Cardiac septum (tissue), 1 donor: ENCODE measurements around the gene NCSTN. TPM values are rescaled to one million over a fixed set of nuclear protein-coding genes. Genes with fewer than 3 reads are reported as not detected.
A peak's percentile ranks its signal among the peaks of the same experiment; 100 is the strongest.

Source experiments
- DNase-seq: peaks from one replicate; pipeline ENCODE4 v3.0.0-alpha.2; 2020; ENCODE audit warnings: low spot score
- intact Hi-C: fragments of 100-400 bp; cut with DNase I; formaldehyde crosslinking; loops from one replicate; pipeline ENCODE4 v1.14.0; 2022
- long read RNA-seq: library from polyadenylated mRNA; unstranded; transcript quantifications from one replicate; pipeline ENCODE4 v2.0.0, GENCODE V29; 2021
- total RNA-seq: library from RNA; stranded (reverse); fragmentation: NEBNext Ultra II Directional; extraction: Animal tissue kit (Norgen Biotek cat#: 25700); gene quantifications from one replicate; pipeline ENCODE4 v1.2.1, GENCODE V29; 2021
- donor health status: DM: no; HTN: no; CAD: no.

The NCSTN gene
- 53.7 TPM for total RNA-seq
- long read RNA-seq, transcript NCSTN-201 (17 exons, 2,936 nt), result major isoform, 17 of 29 reads
- long read RNA-seq, partial matches to known transcripts, result 9 of 29 reads
- long read RNA-seq, other reads (novel, unspliced or antisense), result 2 of 29 reads

DNA sequence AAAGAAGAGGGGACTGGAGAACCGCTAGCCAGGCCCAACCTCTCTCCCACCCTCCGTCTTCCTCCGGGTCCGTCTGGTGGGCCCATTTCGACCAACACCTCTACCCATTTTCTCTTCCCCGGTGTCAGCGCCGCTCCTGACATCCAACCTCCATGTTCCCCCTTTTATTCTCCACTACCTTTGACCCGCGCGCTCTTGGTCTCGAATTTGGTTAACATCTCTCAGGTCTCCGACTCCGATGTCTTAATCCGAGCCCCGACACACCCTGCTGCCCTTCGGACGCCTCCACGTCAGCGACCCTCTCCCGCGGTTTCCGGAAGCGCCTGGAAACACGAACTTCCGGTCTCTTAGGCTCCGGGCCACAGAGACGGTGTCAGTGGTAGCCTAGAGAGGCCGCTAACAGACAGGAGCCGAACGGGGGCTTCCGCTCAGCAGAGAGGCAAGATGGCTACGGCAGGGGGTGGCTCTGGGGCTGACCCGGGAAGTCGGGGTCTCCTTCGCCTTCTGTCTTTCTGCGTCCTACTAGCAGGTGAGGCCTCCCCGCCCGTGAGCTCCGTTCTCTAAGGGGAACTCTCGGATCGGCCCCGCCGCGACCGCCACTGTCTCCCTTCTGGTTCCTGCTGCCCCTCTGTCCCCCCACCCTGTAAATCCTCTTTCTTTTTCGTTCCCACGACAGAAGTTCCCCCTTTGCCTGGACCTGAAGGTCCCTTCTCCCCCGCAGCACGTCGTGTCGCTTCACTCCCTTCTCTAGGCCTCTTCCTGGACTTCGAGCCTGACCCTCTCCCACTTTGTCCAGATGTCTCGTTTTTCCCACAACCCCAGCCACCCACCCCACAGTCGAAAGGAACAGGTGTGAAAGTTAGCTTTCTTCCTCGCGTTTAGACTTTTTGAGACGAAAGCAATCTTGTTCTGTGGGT is at the start of gene NCSTN, which contains the start of gene COPA:
NCSTN (plus strand) TSS at position 431 of the 917 bp plus-strand sequence; CDS start at position 445, 14 bp downstream.
COPA (minus strand) TSS at position 298 of the 917 bp plus-strand sequence; CDS start at position 218, 80 bp downstream.
- peak; percentile 95 for DNase-seq
- intact Hi-C loops, result loop anchor here (2.0 kb wide), 1 partner anchor 80 kb away; the partner anchor contains the start of gene DCAF8

DNA sequence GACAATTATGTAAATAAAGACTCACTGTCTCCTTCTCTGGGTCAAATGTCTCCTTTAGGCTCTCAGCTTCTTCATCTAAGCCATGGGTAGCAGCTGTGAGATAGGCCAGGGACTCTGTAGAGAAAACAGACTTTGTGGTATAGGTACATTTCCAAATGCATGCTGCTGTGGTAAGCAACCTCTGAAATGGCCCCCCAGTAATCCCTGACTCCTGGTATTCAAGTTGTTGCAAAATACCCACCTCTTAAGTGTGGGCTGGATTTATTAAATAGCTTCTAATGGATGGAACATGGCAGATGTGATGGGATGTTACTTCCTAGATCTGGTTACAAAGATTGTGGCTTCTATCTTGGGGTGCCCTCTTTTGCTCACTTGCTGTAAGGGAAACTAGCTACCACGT is 47.1 kb upstream of the NCSTN start:
- intact Hi-C loops, result no loop called here
- no peak for DNase-seq

DNA sequence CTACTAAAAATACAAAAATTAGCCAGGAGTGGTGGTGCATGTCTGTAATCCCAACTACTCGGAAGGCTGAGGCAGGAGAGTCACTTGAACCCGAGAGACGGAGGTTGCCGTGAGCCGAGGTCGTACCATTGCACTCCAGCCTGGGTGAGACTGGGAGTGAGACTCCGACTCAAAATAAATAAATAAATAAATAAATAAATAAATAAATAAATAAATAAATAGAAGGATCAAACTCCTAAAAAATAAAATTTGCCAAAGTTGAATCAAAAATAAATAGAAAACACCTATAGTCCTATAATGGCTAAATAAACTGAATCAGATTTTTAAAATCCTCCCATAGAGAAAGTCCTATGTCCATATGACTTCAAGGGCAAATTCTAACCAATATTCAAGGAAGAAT is 43.0 kb upstream of the NCSTN start:
- intact Hi-C loops, result no loop called here
- DNase-seq, result no peak

DNA sequence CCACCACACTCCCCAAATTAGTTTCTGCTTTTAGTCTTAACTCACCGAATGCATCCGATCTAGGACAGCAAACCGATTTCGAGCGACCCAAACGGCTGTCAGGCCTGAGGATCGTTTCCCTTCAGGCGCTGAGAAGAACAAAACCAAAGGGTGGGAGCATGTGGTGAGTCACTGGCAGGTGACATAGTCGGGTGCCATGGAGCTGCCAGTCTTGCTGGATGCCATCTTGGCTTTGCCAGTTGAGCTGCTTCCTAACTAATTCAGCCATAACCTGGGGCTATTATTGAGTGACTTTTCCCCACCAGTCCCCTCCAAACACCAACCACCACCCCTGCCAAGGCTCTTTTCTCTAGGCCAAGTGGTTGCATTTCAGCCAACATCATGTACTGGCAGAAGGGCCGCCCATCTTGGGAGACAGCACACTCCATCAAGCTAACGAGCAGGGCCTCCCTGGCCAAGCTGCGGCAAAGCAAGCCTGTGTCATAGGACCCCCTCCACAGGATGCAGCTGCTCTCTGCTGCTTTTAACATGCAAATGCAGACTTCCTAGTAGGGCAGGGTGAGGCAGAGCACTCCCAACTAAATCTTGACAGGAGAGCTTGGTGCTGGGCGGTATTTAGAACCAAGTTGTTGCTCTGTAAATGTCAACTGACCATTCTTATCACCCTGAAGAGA is 35.9 kb upstream of the NCSTN start:
- intact Hi-C loops, result no loop called here
- DNase-seq, result no peak

DNA sequence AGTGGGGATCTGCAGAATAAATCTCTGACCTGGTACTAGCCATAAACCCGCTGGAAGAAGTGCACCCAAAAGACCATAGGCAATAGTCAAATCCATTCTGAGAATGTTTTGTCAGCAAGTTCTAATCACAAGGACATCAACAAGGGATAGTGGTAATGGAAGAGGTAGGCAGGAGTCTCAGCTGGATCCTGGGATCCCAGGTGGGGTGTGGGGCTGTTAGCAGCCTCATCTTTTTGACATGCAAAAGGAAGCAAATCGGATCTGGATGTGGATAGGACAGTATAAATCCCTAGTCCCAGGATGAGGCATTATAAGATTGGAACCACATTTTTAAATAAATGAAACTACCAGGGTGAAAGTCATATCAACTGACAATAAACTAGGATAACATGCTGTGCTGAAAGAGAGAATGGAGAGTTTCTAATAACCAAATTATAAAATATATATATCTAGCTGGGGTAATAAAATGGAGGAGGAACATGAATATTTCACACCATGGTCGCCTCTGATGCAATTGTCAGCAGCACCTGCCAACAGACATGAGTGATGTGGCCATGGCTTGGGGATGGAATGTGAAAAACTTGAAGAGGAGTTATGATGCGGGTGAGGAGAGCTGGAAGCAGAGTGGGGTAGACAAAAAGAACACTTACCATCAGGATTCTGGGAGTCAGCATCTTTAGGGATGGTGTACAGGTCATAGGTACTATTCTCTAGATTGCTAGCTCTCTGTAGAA is 34.6 kb upstream of the NCSTN start:
- intact Hi-C loops, result no loop called here
- no peak for DNase-seq

DNA sequence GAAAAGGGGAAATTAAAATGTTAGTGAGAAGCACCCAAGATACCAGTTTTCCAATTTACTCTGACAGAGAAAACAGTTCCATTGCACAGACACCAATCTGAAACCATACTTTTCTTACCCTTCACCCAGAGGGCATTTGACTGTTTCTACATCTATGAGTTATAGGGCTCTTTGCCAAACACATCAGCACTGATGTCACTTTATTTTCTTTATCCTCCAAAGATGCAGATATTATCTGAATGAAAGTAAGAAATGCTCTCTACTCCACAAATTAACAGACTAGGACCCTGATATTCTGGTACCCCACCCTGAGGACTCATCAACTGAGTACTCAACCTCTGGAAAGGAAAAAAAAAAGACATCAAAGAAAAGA is 34.0 kb upstream of the NCSTN start:
- intact Hi-C loops, result no loop called here
- no peak for DNase-seq

DNA sequence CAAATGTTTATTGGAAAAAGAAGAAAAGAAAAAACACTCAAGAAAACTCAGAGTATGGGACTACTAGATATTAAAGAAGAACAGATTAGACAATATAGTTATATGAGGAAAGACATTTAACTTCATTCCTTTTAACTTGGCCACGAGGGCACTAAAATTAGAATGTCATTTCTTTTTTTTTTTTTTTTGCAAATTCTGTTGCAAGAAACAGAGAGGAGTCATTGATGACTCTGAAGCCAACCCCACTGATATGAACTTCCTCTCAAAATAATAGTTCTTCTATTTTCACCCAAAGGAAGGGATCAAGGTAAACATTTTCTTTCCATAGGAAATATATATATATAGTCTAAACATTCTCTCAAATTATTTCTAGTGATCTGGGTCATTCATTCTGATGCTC is 33.6 kb upstream of the NCSTN start:
- no peak for DNase-seq
- intact Hi-C loops, result no loop called here

DNA sequence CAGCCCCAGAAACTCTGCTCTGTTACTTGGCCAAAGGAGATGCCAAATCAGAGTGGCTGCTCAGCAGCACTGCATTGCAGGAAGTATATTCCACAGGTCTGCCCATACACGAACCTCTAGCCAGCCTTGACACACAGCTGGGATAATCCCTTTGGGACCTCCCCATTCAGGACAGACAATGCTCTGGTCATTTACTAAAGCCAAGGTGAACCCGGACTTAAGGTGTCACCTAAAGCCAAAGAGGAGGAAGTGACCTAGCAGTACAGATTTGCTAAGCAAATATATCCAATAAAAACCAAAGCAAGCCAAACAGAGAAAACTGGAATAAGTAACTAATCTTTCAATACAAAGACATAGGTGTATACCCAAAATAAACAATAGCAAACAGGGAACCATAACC is 27.8 kb upstream of the NCSTN start:
- DNase-seq, result no peak
- intact Hi-C loops, result no loop called here

DNA sequence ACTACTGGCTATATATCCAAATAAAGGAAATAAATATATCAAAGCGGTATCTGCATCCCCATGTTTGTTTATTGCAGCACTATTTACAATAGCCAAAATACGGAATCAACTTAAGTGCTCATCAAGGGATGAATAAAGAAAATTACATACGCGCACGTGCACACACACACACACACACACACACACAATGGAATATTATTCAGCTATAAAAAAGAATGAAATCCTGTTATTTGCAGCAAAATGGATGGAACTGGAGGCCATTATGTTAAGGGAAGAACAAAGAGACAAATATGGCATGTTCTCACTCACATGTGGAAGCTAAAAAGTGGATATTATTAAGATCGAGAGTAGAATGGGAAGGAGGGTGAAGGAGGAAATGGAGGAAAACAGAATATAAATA is 20.4 kb upstream of the NCSTN start:
- intact Hi-C loops, result no loop called here
- no peak for DNase-seq

DNA sequence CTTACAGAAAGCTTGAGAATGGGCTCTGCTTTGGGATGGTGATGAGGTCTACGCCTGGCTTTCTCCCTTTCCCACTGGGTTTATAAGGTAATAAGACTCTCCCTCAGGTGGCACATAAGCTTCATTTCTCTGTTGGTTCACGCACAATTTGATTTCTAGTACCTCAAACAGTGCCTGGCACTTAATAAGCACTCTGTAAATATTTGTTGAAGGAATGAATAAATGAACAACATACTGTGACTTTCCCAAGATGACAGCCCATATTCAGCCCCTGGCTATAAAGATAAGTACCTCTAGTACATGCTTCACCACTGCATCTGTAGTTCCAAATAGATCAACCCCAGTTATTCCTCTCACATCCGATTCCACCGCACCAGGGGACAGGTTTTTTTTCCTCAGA is 17.9 kb upstream of the NCSTN start:
- no peak for DNase-seq
- intact Hi-C loops, result no loop called here

DNA sequence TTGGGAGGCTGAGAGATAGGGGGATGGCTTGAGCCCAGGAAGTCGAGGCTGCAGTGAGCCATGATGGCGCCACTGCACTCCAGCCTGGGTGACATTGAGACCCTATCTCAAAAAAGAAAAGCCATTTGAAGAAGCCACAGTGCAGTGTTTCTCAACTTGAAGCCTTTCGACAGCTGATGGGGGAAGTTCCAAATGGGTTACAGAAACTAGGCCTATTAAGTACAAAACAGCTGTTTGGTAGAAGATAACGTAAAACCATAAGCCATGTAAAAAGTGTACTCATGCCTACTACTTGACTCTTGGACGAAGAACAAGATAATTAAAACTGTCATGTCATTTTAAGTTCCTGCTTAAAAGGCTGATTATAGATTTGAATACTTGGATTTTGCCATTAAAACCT is 16.8 kb upstream of the NCSTN start:
- intact Hi-C loops, result no loop called here

DNA sequence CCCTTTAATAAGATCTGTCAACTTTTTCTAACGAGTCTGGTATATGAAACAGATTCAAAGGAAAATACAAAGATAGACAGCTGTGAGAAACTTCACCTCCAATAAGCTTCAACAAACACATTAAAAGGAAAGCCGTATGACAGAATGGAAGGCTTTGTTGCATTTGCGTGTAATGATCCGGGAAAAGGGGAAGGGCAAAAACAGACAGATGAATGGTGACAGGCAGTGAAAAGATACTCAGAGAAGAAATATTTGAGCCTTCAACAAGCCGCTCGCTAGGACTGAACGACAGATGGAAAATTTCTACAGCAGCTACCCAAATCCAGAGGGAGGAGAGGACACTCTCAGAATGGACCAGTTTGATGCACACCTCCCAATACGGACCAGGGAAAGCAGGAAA is 15.0 kb upstream of the NCSTN start:
- DNase-seq, result no peak
- intact Hi-C loops, result no loop called here

More for the DNA sequence above, 16.8 kb upstream of the NCSTN start:
- no peak for DNase-seq

DNA sequence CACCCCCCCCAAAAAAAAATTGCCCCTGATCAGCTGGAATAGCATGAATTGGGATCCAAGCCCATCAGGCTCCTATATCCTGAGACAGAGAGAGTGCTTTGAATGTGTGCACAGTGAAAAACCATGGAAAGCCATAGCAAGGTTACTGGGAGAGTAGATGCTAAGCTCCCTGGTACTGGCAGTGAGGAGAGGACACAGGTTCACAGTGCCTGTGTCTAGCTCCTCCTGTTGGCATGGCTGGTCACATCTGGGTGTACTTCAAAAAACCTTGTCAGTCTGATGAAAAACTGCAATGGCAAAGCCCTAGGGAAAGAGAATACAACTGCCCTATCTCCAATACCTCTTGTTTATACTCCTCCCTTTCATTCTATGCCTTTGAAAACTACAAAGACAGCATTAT is 13.1 kb upstream of the NCSTN start:
- DNase-seq, result no peak
- intact Hi-C loops, result no loop called here

DNA sequence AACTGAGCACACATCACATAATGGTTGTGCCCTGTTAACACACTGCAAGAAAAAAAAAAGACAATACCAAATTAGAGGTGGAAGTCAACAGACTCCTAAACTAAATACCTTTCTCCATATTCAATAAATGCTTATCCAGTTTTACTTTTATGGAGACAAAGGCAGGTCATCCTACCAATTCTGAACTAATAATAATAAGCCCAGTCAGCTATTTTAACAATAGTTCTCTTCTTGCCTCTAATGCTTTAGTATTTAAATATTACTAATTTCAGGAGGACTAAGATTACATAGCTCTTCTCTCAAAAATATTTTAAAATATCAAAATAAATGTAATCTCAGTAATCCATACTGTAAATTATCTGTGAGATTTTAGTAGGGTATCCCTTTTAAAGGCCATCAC is 10.7 kb upstream of the NCSTN start:
- intact Hi-C loops, result no loop called here
- DNase-seq, result no peak

DNA sequence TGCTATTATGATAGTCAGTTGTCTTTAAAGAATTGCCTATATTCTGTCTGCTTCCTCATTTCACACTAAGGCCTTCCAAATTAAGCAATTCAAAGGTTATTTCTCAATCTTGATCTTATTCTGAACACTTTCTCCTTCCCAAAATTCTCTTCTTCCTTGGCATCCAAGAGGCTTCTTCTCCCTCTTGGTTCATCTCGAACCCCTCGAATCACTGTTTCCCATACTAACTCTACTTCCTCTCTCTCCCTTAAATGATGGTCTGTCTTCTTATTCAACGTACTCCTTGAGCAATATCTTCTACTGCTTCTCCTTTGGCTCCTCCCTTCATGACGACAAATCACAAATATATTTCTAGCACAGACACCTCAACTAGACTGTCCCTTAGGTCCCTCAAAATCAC is 4.6 kb upstream of the NCSTN start:
- no peak for DNase-seq
- intact Hi-C loops, result loop anchor here (5.0 kb wide), 1 partner anchor 46 kb away; no protein-coding TSS in a partner anchor

DNA sequence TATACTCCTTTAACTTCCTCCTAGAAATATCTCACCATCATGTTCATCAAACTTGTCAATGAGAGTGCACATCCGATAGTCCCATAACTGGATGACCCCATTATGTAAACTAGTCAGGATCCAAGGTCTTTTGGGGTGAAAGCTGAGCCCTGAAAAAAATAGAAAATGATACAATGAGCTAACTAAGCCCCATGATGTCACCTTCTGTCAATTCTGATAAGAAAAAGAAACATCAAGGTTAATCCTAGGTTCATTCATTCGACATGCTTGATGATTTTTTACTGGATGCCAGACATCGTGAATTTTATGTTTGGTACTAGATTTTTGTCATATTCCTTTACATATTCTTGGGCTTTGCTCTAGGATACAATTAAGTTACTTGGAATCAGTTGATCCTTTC is 3.0 kb upstream of the NCSTN start:
- intact Hi-C loops, result no loop called here
- DNase-seq, result no peak

DNA sequence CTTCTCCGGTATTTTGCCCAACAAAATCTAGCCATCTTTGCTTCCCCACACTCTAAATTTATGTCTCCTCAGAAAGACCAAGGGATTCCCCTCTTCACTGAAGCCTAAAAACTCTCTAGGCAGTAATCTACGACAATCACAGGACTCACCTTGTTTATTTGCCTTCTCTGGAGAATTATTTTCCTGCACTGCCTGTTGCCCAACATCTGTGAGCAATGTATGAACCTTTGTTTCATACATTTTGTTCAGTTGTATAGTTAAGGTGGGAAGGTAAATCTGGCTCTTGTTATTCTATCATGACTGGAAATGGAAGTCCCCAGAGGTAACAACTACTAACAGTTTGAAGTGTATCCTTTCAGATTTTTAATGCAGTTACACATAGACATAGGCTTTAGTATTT is 2.3 kb upstream of the NCSTN start:
- intact Hi-C loops, result no loop called here
- DNase-seq, result no peak

DNA sequence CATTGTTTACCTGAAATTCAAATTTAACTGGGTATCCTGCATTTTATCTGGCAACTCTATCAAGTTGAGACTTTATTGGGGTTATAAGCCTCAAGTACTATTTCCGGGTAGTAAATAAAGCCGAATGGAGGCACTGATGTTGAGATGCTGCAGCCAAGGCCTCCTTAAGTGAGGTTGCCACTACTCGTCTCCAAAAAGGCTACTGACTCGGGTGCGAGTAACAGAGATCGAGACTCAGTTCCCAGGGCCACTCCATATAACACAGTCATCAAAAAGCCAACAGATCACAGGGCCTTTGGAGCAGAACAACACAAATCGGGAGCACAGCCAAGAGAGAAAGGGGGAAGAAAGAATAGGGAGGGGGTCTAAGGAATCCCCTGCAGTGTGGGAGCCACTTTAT is 657 bp upstream of the NCSTN start:
- no peak for DNase-seq

DNA sequence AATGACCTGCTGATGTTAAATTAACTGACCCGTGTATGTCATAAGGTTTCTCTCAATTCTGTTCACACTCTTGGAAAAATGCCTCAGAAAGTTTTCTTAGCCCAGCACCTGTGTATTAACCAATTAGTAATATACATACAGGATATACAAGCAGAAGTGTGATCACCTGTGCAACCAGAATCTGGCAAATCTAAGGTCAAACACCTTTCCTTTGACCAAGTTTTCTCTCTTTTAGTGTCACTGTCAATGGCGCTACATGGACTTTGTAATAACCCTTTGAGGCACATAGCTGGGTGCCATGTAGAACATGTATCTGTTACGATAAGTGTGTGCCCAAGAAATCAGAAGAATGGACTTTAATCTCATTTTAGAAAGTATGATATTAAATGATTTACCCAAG is 1.1 kb downstream of the NCSTN start:
- intact Hi-C loops, result no loop called here
- no peak for DNase-seq

More for the DNA sequence above, 657 bp upstream of the NCSTN start:
- intact Hi-C loops, result loop anchor here (2.0 kb wide), 1 partner anchor 80 kb away; the partner anchor contains the start of gene DCAF8

DNA sequence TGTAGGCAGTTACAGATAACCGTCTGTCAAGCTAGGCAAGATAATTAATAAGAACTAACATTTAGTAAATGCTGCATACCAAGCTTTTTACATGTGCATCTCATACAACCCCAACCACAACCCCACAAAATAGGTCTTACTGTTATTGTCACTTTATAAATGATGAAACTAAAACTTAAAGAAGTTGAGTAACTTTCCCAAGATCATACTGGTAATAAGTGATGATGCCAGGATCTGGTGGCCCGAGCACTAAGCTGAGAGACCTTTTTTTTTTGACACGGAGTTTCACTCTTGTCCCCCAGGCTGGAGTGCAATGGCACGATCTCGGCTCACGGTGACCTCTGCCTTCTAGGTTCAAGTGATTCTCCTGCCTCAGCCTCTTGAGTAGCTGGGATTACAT is 1.8 kb downstream of the NCSTN start:
- intact Hi-C loops, result no loop called here
- no peak for DNase-seq
